Tibial nerve (tissue), 4 donors: ENCODE measurements around the gene ERCC4. TPM values are rescaled to one million over a fixed set of nuclear protein-coding genes. Genes with fewer than 3 reads are reported as not detected.

Experiments used
- DNase-seq, 2 donors: peaks; one replicate each; pipeline ENCODE4 v3.0.0-alpha.2; 2019; ENCODE audit warnings: low spot score in 2 of 2
- H3K27ac ChIP-seq, 4 donors: fragments of 200-600 bp; sonication (generic) in 3 of 4; one replicate each; pipeline ENCODE4 v1.5.1; 2017 to 2019; ENCODE audit warnings: mild to moderate bottlenecking in 1 of 4
- H3K27me3 ChIP-seq, 2 donors: fragments of 200-600 bp; sonication (generic) in 1 of 2; one replicate each; pipeline versions ENCODE4 v1.5.1 to v1.6.0; 2017 to 2019
- H3K36me3 ChIP-seq, 3 donors: fragments of 200-600 bp; sonication (generic); one replicate each; pipeline ENCODE4 v1.5.1; 2018 to 2019
- H3K4me1 ChIP-seq, 4 donors: fragments of 200-600 bp; sonication (generic) in 3 of 4; one replicate each; pipeline ENCODE4 v1.5.1; 2017 to 2019
- H3K4me3 ChIP-seq, 4 donors: fragments of 200-600 bp; sonication (generic) in 3 of 4; one replicate each; pipeline ENCODE4 v1.5.1; 2017 to 2019; ENCODE audit warnings: mild to moderate bottlenecking in 1 of 4, moderate library complexity in 1 of 4
- H3K9me3 ChIP-seq, 4 donors: fragments of 200-600 bp; sonication (generic) in 3 of 4; one replicate each; pipeline ENCODE4 v1.5.1; 2017 to 2019
- EP300 ChIP-seq, 2 donors: sonication (generic); formaldehyde crosslinking; IDR thresholded peaks; one replicate each; pipeline ENCODE4 v1.6.1; 2017; ENCODE audit warnings: antibody characterized with exemption in 2 of 2, mild to moderate bottlenecking in 1 of 2
- POLR2A ChIP-seq, 2 donors: fragments of 450-650 bp; IDR thresholded peaks; one replicate each; pipeline ENCODE4 v1.6.1; 2017; ENCODE audit warnings: antibody characterized with exemption in 2 of 2, mild to moderate bottlenecking in 2 of 2, moderate library complexity in 2 of 2
- WGBS, 2 donors: methylation state at CpG; one replicate each; pipeline ENCODE4 v1.1.5; 2018; 5-methylcytosine and 5-hydroxymethylcytosine counted together
- total RNA-seq, 4 donors: library from RNA; depleted of rRNA; stranded (reverse); fragments of >200 nt; gene quantifications; one replicate each; pipeline ENCODE4 v1.1.0, GENCODE V29; 2016
- TF ChIP-seq, protein P1 (sequence below), 5 experiments: fragments of 200-600 bp in 3 of 5; fragments of 450-650 bp in 2 of 5; sonication (generic) in 3 of 5; IDR thresholded peaks; one replicate each; pipeline ENCODE4 v1.5.1; 2016 to 2019; ENCODE audit warnings: antibody characterized with exemption in 5 of 5, mild to moderate bottlenecking in 3 of 5, moderate library complexity in 2 of 5

The ERCC4 gene
- total RNA-seq, 4 donors from 2014 or later: 7.3 to 8.7 (median 7.9) TPM

DNA sequence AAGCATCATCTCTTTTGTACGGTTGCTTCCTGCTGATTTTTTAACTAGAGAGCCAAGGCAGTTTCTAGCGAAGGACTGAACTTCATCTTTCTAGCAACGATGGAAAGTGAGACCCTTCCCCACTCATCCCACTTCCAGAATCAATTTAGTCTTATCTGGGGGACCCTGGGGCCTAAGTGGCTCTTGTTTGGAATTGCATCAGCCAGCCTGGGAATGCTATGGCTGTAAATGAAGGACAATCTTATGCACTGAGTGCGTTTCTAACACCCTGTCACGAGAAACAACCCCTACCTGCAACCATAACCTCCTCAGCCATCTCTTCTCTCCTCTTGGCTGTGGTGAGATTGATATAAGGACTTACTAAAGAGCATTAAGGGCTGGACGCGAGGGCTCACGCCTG lies 64.8 kb downstream of the ERCC4 start:
- Histone ChIP-seq H3K4me1 (no peaks in the 10 kb centered on the region), H3K9me3 (peaks cover 0 to 15% (median 0%) of the 10 kb centered on the region in 4 donors), H3K36me3 (no peaks in the 10 kb centered on the region), H3K27me3 (no peaks in the 10 kb centered on the region), H3K27ac (no peak overlapping the region), H3K4me3 (no peak overlapping the region)
- TF ChIP-seq EP300 (IDR thresholded peaks at IDR 0.05) (no peak), POLR2A (IDR thresholded peaks at IDR 0.05) (no peak)
- TF ChIP-seq, protein P1, sequence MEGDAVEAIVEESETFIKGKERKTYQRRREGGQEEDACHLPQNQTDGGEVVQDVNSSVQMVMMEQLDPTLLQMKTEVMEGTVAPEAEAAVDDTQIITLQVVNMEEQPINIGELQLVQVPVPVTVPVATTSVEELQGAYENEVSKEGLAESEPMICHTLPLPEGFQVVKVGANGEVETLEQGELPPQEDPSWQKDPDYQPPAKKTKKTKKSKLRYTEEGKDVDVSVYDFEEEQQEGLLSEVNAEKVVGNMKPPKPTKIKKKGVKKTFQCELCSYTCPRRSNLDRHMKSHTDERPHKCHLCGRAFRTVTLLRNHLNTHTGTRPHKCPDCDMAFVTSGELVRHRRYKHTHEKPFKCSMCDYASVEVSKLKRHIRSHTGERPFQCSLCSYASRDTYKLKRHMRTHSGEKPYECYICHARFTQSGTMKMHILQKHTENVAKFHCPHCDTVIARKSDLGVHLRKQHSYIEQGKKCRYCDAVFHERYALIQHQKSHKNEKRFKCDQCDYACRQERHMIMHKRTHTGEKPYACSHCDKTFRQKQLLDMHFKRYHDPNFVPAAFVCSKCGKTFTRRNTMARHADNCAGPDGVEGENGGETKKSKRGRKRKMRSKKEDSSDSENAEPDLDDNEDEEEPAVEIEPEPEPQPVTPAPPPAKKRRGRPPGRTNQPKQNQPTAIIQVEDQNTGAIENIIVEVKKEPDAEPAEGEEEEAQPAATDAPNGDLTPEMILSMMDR (IDR thresholded peaks at IDR 0.05): no peak
- no peak for DNase-seq
- WGBS, 2 donors: 84 to 88% methylated on average over 8 of the region's 8 CpGs

DNA sequence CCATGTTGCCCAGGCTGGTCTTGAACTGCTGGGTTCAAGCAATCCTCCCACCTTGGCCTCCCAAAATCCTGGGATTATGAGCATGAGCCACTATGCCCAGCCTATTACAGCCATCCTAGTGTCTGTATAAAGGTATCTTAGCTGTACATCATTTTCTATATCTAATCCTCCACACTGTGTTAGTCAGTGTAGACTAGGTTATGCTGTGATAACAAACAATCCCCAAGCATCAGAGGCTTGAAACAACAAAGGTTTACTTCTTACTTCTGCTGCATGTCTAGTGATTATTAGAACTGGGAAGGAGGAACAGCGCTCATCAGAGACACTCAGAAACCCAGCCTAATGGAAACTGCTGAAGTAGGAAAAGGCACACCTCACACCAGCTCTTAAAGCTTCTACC lies 68.1 kb downstream of the ERCC4 start:
- Histone ChIP-seq H3K27me3 (no peaks in the 10 kb centered on the region), H3K4me1 (no peaks in the 10 kb centered on the region), H3K9me3 (no peaks in the 10 kb centered on the region), H3K36me3 (no peaks in the 10 kb centered on the region), H3K4me3 (no peak overlapping the region), H3K27ac (no peak overlapping the region)
- TF ChIP-seq, protein P1 (IDR thresholded peaks at IDR 0.05): no peak
- TF ChIP-seq POLR2A (IDR thresholded peaks at IDR 0.05) (no peak), EP300 (IDR thresholded peaks at IDR 0.05) (no peak)
- WGBS, 2 donors: 100% methylated on average over 1 of the region's 1 CpG
- no peak for DNase-seq

DNA sequence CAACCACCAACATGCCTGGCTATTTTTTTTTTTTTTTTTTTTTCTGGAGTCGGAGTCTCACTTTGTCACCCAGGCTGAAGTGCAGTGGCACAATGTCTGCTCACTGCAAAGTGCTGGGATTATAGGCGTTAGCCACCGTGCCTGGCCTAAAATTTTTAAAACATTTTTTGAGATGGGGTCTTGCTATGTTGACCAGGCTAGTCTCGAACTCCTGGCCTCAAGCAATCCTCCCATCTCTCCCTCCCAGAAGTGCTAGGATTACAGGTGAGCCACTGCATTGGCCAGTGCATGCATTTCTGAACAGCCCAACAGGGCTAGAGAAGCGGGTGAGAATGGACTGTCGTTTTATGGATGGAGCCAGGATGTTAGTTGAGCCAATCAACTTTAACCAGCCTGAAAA lies 72.4 kb downstream of the ERCC4 start:
- Histone ChIP-seq H3K4me1 (no peaks in the 10 kb centered on the region), H3K27ac (no peak overlapping the region), H3K27me3 (no peaks in the 10 kb centered on the region), H3K36me3 (no peaks in the 10 kb centered on the region), H3K4me3 (no peak overlapping the region), H3K9me3 (no peaks in the 10 kb centered on the region)
- DNase-seq: no peak
- WGBS, 2 donors: 86 to 90% methylated on average over 6 of the region's 6 CpGs
- TF ChIP-seq, protein P1 (IDR thresholded peaks at IDR 0.05): no peak
- TF ChIP-seq EP300 (IDR thresholded peaks at IDR 0.05): no peak
- no peak for TF ChIP-seq POLR2A (IDR thresholded peaks at IDR 0.05)

DNA sequence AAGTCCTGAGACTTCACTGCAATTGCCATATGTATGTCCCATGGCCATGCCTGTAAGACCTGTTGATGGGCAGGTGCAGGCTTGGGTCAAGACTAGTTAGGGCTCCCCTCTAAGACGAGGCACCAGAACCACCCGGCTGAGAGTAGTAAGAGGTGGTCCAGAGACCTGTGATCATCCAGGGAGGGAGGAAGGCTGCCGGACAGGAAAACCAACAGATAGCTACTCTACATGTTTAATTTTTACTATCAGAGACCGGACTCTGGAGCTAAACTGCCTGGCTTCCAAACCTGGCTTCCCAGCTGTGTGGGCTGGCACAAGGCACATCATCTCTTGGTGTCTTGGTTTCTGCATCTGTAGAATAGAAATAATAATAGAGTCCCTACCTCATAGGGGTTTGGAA lies 73.0 kb downstream of the ERCC4 start:
- TF ChIP-seq EP300 (IDR thresholded peaks at IDR 0.05) (no peak), POLR2A (IDR thresholded peaks at IDR 0.05) (no peak)
- TF ChIP-seq, protein P1 (IDR thresholded peaks at IDR 0.05): no peak
- H3K36me3 ChIP-seq: no peaks in the 10 kb centered on the region
- DNase-seq: no peak
- no peaks in the 10 kb centered on the region for H3K4me1 ChIP-seq
- WGBS, 2 donors: 89 to 90% methylated on average over 4 of the region's 4 CpGs
- no peak overlapping the region for H3K27ac ChIP-seq
- no peaks in the 10 kb centered on the region for H3K27me3 ChIP-seq
- no peaks in the 10 kb centered on the region for H3K9me3 ChIP-seq
- no peak overlapping the region for H3K4me3 ChIP-seq

DNA sequence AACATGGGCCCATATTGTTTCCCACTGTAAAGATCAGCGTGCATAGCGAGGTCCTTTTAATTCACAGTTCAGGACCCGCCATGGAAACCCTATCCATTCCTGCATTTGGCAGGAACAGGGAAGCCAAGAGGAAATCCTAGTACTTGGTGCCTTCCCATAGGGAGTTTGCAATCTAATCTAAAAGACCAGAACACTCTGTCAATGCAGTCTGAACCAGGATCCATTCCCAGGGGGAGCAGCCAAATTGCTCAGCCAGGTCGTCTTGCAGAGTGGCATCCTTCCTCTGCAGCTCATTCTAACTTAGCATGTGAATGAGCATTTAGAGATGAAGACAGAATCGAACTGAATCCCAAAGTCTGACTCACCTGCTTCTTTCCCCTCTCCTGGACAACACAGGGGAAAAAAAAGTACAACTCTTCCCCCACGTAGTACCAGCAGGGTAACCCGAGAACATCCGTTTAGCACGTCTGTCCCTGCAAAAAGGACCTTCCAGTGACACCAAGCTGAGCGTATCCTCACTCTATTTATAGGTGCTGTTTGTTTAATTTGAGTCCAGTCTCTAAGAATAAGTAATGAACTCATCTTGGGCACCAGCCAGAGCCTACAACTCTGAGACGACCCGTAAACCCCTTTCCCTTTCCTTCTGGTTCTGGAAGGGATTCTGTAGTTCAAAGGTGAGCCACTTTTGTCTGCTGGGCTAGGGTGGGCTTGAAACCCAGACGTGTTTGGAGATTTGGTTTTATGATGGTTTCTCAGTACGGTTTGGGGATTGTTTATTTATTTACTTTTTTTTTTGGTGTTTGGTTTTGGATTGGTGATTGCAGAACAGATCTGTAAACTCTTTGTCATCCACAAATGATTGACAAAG lies 74.5 kb downstream of the ERCC4 start:
- DNase-seq: no peak
- 39 to 48% methylated on average over 14 of the region's 14 CpGs for WGBS, 2 donors
- Histone ChIP-seq H3K36me3 (no peaks in the 10 kb centered on the region), H3K9me3 (no peaks in the 10 kb centered on the region), H3K27me3 (no peaks in the 10 kb centered on the region), H3K4me3 (no peak overlapping the region), H3K4me1 (no peaks in the 10 kb centered on the region), H3K27ac (no peak overlapping the region)
- TF ChIP-seq EP300 (IDR thresholded peaks at IDR 0.05) (no peak), POLR2A (IDR thresholded peaks at IDR 0.05) (no peak)
- TF ChIP-seq, protein P1 (IDR thresholded peaks at IDR 0.05): no peak
